HCT116 (cell line): ENCODE results near the gene FBXO24. TPM values are rescaled to one million over a fixed set of nuclear protein-coding genes. Genes with fewer than 3 reads are reported as not detected.

Source experiments
- ATAC-seq: fragments of 200-7000 bp; cut with Tn5 transposase; 2 replicates; pipeline ENCODE4 v1.9.1; 2020; ENCODE audit warnings: mild to moderate bottlenecking, moderate library complexity
- BruUV-seq: library from RNA; stranded (reverse); fragments of 400-500 nt; replicated peaks from 2 replicates; lab custom pipeline; 2021; lab: Mats Ljungman, UMichigan
- CTCF ChIA-PET: fragments of 300-600 bp; sonication (Branson Sonifier 250); formaldehyde crosslinking; loops from one replicate; lab custom pipeline; 2021; ENCODE audit warnings: antibody characterized with exemption; lab: Charles Lee
- POLR2A ChIA-PET: fragments of 300-600, 350-600 bp; sonication (Branson Sonifier 250); formaldehyde crosslinking; loops from one replicate; lab custom pipeline; 2021; ENCODE audit warnings: antibody characterized with exemption; lab: Charles Lee
- RAD21 ChIA-PET, 2 experiments: fragments of 300-600 bp; sonication (Branson Sonifier 250); formaldehyde crosslinking; loops; one replicate each; lab custom pipeline; 2023; ENCODE audit warnings: low total read pairs in 2 of 2; ENCODE audit not compliant: uncharacterized antibody in 2 of 2, unreplicated experiment in 2 of 2, low non-redundant PET in 1 of 2; lab: Charles Lee
- DNase-seq: peaks from one replicate; pipeline ENCODE4 v3.0.0-alpha.2; 2010; ENCODE audit warnings: low read depth, low spot score
- H2AFZ ChIP-seq: fragments of 200-600 bp; shearing (Covaris generic), sonication (generic); 2 replicates; pipeline ENCODE4 v1.6.1; 2017; ENCODE audit warnings: low read depth, mixed run types, mixed read lengths, antibody characterized with exemption, low read length; ENCODE audit not compliant: poor library complexity, severe bottlenecking
- H3K27ac ChIP-seq: 2 replicates; pipeline ENCODE4 v1.5.1; 2012; ENCODE audit warnings: low read depth, low read length
- H3K27me3 ChIP-seq: fragments of 200-600 bp; sonication (generic); 2 replicates; pipeline ENCODE4 v1.6.1; 2016; ENCODE audit warnings: mixed run types, low read length, mixed read lengths; ENCODE audit not compliant: insufficient read depth
- H3K36me3 ChIP-seq, 2 experiments: fragments of 200-500 bp in 1 of 2; fragments of 200-600 bp in 1 of 2; sonication (Bioruptor generic) in 1 of 2; sonication (generic) in 1 of 2; 2 replicates each; pipeline versions ENCODE4 v1.5.1 to v1.6.1; 2014 to 2016; ENCODE audit warnings: low read length in 2 of 2, inconsistent platforms in 1 of 2, mixed read lengths in 1 of 2, mixed run types in 1 of 2; ENCODE audit not compliant: insufficient read depth in 2 of 2, control insufficient read depth in 1 of 2
- H3K4me1 ChIP-seq, 2 experiments: fragments of 200-600 bp in 1 of 2; sonication (generic) in 1 of 2; 2 replicates each; pipeline versions ENCODE4 v1.5.1 to v1.6.1; 2012 to 2017; ENCODE audit warnings: low read length in 2 of 2, inconsistent platforms in 1 of 2, mild to moderate bottlenecking in 1 of 2, mixed read lengths in 1 of 2, mixed run types in 1 of 2, moderate library complexity in 1 of 2; ENCODE audit not compliant: insufficient read depth in 2 of 2, control insufficient read depth in 1 of 2
- H3K4me2 ChIP-seq: fragments of 200-600 bp; sonication (generic); 2 replicates; pipeline ENCODE4 v1.6.1; 2017; ENCODE audit warnings: mixed run types, low read length, mixed read lengths
- H3K4me3 ChIP-seq, 2 experiments: fragments of 200-600 bp in 1 of 2; sonication (generic) in 1 of 2; replicated peaks in 1 of 2; 2 replicates each; pipeline ENCODE4 v1.5.1; 2011 to 2016; ENCODE audit warnings: low read length in 2 of 2, control low read depth in 1 of 2, low read depth in 1 of 2, mild to moderate bottlenecking in 1 of 2, mixed read lengths in 1 of 2, mixed run types in 1 of 2
- H3K79me2 ChIP-seq: fragments of 200-600 bp; sonication (generic); 2 replicates; pipeline ENCODE4 v1.6.1; 2017; ENCODE audit warnings: mild to moderate bottlenecking, mixed run types, low read length, moderate library complexity, mixed read lengths; ENCODE audit not compliant: insufficient read depth
- H3K9ac ChIP-seq: fragments of 200-600 bp; sonication (generic); 2 replicates; pipeline ENCODE4 v1.6.1; 2016; ENCODE audit warnings: low read length, mixed read lengths
- H3K9me2 ChIP-seq: fragments of 200-600 bp; sonication (generic), shearing (Covaris generic); 2 replicates; pipeline ENCODE4 v1.6.1; 2017; ENCODE audit warnings: mixed run types, mild to moderate bottlenecking, moderate library complexity; ENCODE audit not compliant: insufficient read depth
- H3K9me3 ChIP-seq, 2 experiments: fragments of 200-500 bp in 1 of 2; fragments of 200-600 bp in 1 of 2; sonication (Bioruptor generic) in 1 of 2; sonication (generic) in 1 of 2; 2 replicates each; pipeline ENCODE4 v1.6.1; 2014 to 2017; ENCODE audit warnings: low read length in 2 of 2, mixed read lengths in 2 of 2, inconsistent platforms in 1 of 2, low read depth in 1 of 2, mild to moderate bottlenecking in 1 of 2, mixed run types in 1 of 2, moderate library complexity in 1 of 2; ENCODE audit not compliant: control insufficient read depth in 1 of 2, insufficient read depth in 1 of 2
- H4K20me1 ChIP-seq: fragments of 200-600 bp; sonication (generic), shearing (Covaris generic); 2 replicates; pipeline ENCODE4 v1.6.1; 2017; ENCODE audit warnings: mixed run types, mild to moderate bottlenecking, moderate library complexity; ENCODE audit not compliant: insufficient read depth
- ATF3 ChIP-seq: IDR thresholded peaks from 2 replicates; pipeline ENCODE4 v1.6.1; 2012
- CEBPB ChIP-seq: IDR thresholded peaks from 2 replicates; pipeline ENCODE4 v1.6.1; 2012; ENCODE audit warnings: low read depth
- CTCF ChIP-seq, 3 experiments: fragments of 200-600 bp in 1 of 3; sonication (generic) in 1 of 3; IDR thresholded peaks in 2 of 3; conservative IDR thresholded peaks in 1 of 3; 2 replicates each; pipeline ENCODE4 v1.5.1; 2012 to 2017; ENCODE audit warnings: low read depth in 2 of 3, low read length in 2 of 3, antibody characterized with exemption in 1 of 3, borderline replicate concordance in 1 of 3, control low read depth in 1 of 3, mild to moderate bottlenecking in 1 of 3, mixed read lengths in 1 of 3, mixed run types in 1 of 3, moderate library complexity in 1 of 3; ENCODE audit not compliant: insufficient read depth in 1 of 3
- ELF1 ChIP-seq: IDR thresholded peaks from 2 replicates; pipeline ENCODE4 v1.6.1; 2012; ENCODE audit warnings: low read depth, borderline replicate concordance
- EZH2 ChIP-seq: fragments of 200-600 bp; sonication (generic); IDR thresholded peaks from 2 replicates; pipeline ENCODE4 v1.6.1; 2017; ENCODE audit warnings: antibody characterized with exemption, mixed run types
- EZH2phosphoT487 ChIP-seq: fragments of 200-600 bp; IDR thresholded peaks from 2 replicates; pipeline ENCODE4 v1.6.1; 2018; ENCODE audit warnings: antibody characterized with exemption, borderline replicate concordance
- FOSL1 ChIP-seq: IDR thresholded peaks from 2 replicates; pipeline ENCODE4 v1.6.1; 2012; ENCODE audit warnings: low read depth
- JUND ChIP-seq: IDR thresholded peaks from 2 replicates; pipeline ENCODE4 v1.6.1; 2012
- MAX ChIP-seq: IDR thresholded peaks from 2 replicates; pipeline ENCODE4 v1.6.1; 2012
- POLR2AphosphoS5 ChIP-seq: IDR thresholded peaks from 2 replicates; pipeline ENCODE4 v1.6.1; 2011; ENCODE audit warnings: mild to moderate bottlenecking, low read depth, low read length, moderate library complexity
- SIN3A ChIP-seq: IDR thresholded peaks from 2 replicates; pipeline ENCODE4 v1.6.1; 2012; ENCODE audit warnings: low read depth
- SP1 ChIP-seq: IDR thresholded peaks from 2 replicates; pipeline ENCODE4 v1.6.1; 2012; ENCODE audit warnings: low read depth
- SRF ChIP-seq: IDR thresholded peaks from 2 replicates; pipeline ENCODE4 v1.6.1; 2012; ENCODE audit warnings: low read depth
- TCF7L2 ChIP-seq: IDR thresholded peaks from 2 replicates; pipeline ENCODE4 v1.7.0; 2011; ENCODE audit warnings: borderline replicate concordance, inconsistent platforms; ENCODE audit not compliant: insufficient read depth, insufficient read length; ENCODE audit errors: extremely low read depth
- YY1 ChIP-seq: IDR thresholded peaks from 2 replicates; pipeline ENCODE4 v1.6.1; 2011; ENCODE audit warnings: low read length, low read depth, moderate library complexity, mild to moderate bottlenecking; ENCODE audit not compliant: insufficient replicate concordance; ENCODE audit errors: extremely low read depth
- ZFX ChIP-seq: fragments of 450-650 bp; IDR thresholded peaks from 2 replicates; pipeline ENCODE4 v1.6.1; 2017
- intact Hi-C: fragments of 100-400 bp; cut with micrococcal nuclease; formaldehyde crosslinking; loops from 2 replicates; pipeline ENCODE4 v1.10.0; 2022
- total RNA-seq: library from RNA; stranded (reverse); gene quantifications from one replicate; pipeline ENCODE4 v1.2.1, GENCODE V29; 2021; ENCODE audit not compliant: unreplicated experiment
- TF ChIP-seq, protein P1 (sequence below): IDR thresholded peaks from 2 replicates; pipeline ENCODE4 v1.6.1; 2011; ENCODE audit warnings: mild to moderate bottlenecking, low read length, moderate library complexity; ENCODE audit not compliant: insufficient replicate concordance; ENCODE audit errors: extremely low read depth

Gene FBXO24
- total RNA-seq, 1 experiment from 2014 or later, result 2.1 TPM

DNA sequence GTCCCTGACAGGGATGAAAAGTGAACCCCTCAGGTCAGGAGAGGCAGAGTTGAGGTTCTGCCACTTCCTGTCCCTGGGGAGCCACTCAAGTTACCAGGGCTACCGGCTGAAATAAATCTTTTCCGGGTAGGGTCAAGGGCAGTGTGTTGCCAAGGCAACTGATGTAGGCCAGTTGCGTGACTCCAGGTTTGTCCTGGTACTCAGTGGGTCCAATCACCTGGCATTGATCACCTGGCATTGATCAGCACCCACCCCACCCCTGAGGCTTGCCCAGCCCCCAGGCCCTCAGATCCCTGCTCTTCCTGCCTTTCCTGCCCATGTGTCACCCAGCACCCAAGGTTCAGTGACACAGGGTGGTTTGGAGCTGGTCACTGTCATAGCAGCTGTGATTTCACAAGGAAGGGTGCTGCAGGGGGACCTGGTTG is 18.4 kb upstream of the FBXO24 start:
- Histone ChIP-seq H3K9ac (no peak overlapping the region), H3K27me3 (no peaks in the 10 kb centered on the region), H3K9me3 (no peaks in the 10 kb centered on the region), H3K4me1 (peaks cover 17 to 50% of the 10 kb centered on the region in 2 experiments), H3K9me2 (no peaks in the 10 kb centered on the region), H3K4me2 (no peak overlapping the region), H3K4me3 (no peak overlapping the region), H2AFZ (no peak overlapping the region), H3K79me2 (no peaks in the 10 kb centered on the region), H3K27ac (no peak overlapping the region), H4K20me1 (no peaks in the 10 kb centered on the region), H3K36me3 (no peaks in the 10 kb centered on the region)
- ATAC-seq (no peak), DNase-seq (no peak)
- ChIA-PET RAD21 (no interaction called here), CTCF (no interaction called here), POLR2A (interaction anchor here (1.2 kb wide), 1 partner anchor 18 kb away, joined by 6 read pairs; the partner anchor contains the start of genes FBXO24 and LRCH4)
- intact Hi-C loops, result no loop called here
- BruUV-seq, result no TSS peak
- TF ChIP-seq YY1 (no peak), EZH2 (no peak), SP1 (no peak), FOSL1 (no peak), POLR2AphosphoS5 (no peak), MAX (no peak), EZH2phosphoT487 (no peak), ATF3 (no peak), ELF1 (no peak), ZFX (no peak), TCF7L2 (no peak), SIN3A (no peak), CEBPB (no peak), JUND (no peak), SRF (no peak), CTCF (IDR thresholded peaks at IDR 0.05 in 2 of 3, conservative IDR thresholded peaks at IDR 0.05 in 1 of 3; ENCODE audit: borderline replicate concordance in 1 of 3, insufficient read depth in 1 of 3, low read depth in 2 of 3, low read length in 2 of 3) (no peak)
- TF ChIP-seq, protein P1, sequence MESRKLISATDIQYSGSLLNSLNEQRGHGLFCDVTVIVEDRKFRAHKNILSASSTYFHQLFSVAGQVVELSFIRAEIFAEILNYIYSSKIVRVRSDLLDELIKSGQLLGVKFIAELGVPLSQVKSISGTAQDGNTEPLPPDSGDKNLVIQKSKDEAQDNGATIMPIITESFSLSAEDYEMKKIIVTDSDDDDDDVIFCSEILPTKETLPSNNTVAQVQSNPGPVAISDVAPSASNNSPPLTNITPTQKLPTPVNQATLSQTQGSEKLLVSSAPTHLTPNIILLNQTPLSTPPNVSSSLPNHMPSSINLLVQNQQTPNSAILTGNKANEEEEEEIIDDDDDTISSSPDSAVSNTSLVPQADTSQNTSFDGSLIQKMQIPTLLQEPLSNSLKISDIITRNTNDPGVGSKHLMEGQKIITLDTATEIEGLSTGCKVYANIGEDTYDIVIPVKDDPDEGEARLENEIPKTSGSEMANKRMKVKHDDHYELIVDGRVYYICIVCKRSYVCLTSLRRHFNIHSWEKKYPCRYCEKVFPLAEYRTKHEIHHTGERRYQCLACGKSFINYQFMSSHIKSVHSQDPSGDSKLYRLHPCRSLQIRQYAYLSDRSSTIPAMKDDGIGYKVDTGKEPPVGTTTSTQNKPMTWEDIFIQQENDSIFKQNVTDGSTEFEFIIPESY, result no peak
